NCI-H2196 treated with DMSO at 0.1 percent for 48 hours (cell line): ENCODE data around the gene KCTD5.
"Not testable (repeated sequence)": the region's sequence is repeated elsewhere in the genome, so short reads cannot be mapped to it uniquely, and the experiment has no call there.

Experiments used
- DNase-seq: peaks from one replicate; lab custom pipeline; 2025; ENCODE audit not compliant: unreplicated experiment; lab: John Stamatoyannopoulos, UW

The KCTD5 gene

GRCh38 chr16:2721634-2722173, 39.4 kb downstream of the KCTD5 start:
- not testable (repeated sequence) for DNase-seq

- DNase-seq: no peak
Observed at GRCh38 chr16:2724088-2724676, 41.9 kb downstream of the KCTD5 start.

GRCh38 chr16:2724816-2725348, 42.6 kb downstream of the KCTD5 start:
- no peak for DNase-seq

GRCh38 chr16:2726923-2727322, 44.6 kb downstream of the KCTD5 start:
- no peak for DNase-seq

GRCh38 chr16:2728034-2728433, 45.7 kb downstream of the KCTD5 start:
- DNase-seq: no peak

GRCh38 chr16:2734844-2735515, 52.7 kb downstream of the KCTD5 start:
- no peak for DNase-seq

GRCh38 chr16:2736476-2737237, 54.3 kb downstream of the KCTD5 start:
- no peak for DNase-seq

GRCh38 chr16:2737238-2737605, 54.9 kb downstream of the KCTD5 start:
- DNase-seq: no peak

- no peak for DNase-seq
Observed at GRCh38 chr16:2737895-2738418, 55.6 kb downstream of the KCTD5 start.

- DNase-seq: no peak
Observed at GRCh38 chr16:2738615-2739014, 56.3 kb downstream of the KCTD5 start.

GRCh38 chr16:2739625-2740430, 57.5 kb downstream of the KCTD5 start:
- no peak for DNase-seq

GRCh38 chr16:2740476-2740875, 58.2 kb downstream of the KCTD5 start:
- no peak for DNase-seq

GRCh38 chr16:2741168-2741567, 58.8 kb downstream of the KCTD5 start:
- DNase-seq: no peak

- DNase-seq: no peak
Observed at GRCh38 chr16:2742323-2743006, 60.1 kb downstream of the KCTD5 start.

- no peak for DNase-seq
Observed at GRCh38 chr16:2743007-2743810, 60.9 kb downstream of the KCTD5 start.

GRCh38 chr16:2744711-2745110, 62.4 kb downstream of the KCTD5 start:
- DNase-seq: no peak

- DNase-seq: no peak
Observed at GRCh38 chr16:2745116-2745890, 63.0 kb downstream of the KCTD5 start.

GRCh38 chr16:2745961-2746360, 63.6 kb downstream of the KCTD5 start:
- DNase-seq: no peak
